NCI-H2107 treated with DMSO at 0.1 percent for 48 hours (cell line): ENCODE data around the gene DNAH11.
"Not testable (repeated sequence)": the region's sequence is repeated elsewhere in the genome, so short reads cannot be mapped to it uniquely, and the experiment has no call there.

Source experiments
- DNase-seq: peaks from one replicate; lab custom pipeline; 2025; ENCODE audit not compliant: unreplicated experiment; lab: John Stamatoyannopoulos, UW

DNAH11 gene

GRCh38 chr7:21883069-21883468, 340.2 kb downstream of the DNAH11 start:
- DNase-seq, result no peak

- DNase-seq, result not testable (repeated sequence)
Observed at GRCh38 chr7:21883501-21883900, 340.7 kb downstream of the DNAH11 start.

DNA sequence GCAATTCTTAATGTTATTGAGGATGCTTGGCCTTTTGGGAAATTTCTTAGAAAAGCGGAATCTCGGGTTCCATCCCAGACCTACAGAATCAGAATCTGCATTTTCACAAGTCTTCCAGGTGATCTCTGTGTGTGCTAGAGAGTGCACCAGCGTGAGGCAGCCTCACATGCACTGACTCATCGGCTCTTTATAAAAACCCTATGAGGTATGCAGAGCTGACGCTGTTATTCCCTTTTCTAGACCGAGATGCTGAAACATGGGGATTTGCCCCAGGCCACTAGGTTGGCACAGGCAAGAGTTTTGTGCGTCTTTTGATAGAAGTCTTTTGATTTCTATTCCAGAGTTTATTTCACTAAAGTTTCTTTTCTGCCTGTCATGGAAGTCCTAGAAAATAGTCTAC, 341.7 kb downstream of the DNAH11 start:
- no peak for DNase-seq

- no peak for DNase-seq
Observed at GRCh38 chr7:21886396-21886795, 343.6 kb downstream of the DNAH11 start.

DNA sequence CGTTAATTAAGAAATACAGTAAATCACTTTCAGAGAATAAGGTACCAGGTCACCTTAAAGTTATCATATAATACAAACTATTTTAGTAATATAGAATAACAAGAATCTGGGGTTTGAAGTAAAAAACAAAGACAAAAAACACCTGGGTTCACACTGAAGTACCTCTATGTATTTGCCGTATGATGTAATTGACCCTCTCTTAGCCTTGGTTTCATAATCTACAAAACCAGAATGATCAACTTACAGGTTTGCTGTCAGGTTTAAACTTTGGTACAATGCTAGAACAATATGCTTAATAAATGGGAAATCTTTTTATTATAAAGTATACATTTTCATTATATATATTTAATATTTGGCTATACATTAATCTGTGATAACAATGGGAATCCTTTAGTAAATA, 344.5 kb downstream of the DNAH11 start:
- DNase-seq, result no peak

DNA sequence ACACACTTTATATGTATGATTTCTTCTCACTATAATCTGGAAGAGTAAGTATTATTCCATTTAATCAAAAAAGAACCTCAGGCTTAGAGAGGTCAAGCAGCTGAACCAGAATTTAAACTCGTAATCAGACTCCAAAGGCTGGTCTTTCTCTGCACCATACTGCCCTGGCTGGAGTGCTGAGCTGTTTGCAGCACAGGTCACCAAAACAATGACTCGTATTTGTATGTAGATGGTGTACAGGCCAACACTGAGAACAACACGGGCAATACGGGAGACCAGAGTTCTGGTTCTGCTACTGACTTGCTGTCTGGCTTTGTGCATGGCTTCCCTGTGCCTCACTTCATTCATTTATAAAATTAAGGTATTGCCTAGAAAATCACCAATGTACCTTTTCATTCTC, 344.9 kb downstream of the DNAH11 start:
- DNase-seq, result no peak

- DNase-seq, result no peak
Observed at GRCh38 chr7:21891291-21891690, 348.5 kb downstream of the DNAH11 start.

DNA sequence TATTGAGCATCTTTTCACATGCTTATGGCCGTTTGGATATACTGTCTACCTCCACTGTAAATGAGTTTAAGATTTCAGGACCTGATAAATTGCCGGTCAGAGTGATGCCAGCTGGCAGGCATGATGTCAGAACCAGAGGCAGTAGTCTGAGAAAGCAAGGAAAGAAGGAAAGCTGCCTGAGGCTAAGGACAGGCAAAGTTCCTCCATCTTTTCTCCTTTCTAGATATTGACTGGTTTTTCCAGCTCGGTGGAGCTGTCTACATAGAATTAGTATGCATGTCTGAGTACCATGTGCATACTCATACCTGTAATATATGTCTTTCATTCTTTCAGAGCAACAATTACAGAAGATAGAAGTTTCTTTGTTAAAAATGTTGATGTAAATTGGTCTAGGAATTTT, 350.6 kb downstream of the DNAH11 start:
- DNase-seq, result no peak

- DNase-seq, result no peak
Observed at GRCh38 chr7:21898265-21898930, 355.6 kb downstream of the DNAH11 start.

GRCh38 chr7:21902240-21902639, 359.4 kb downstream of the DNAH11 start:
- no peak for DNase-seq

DNA sequence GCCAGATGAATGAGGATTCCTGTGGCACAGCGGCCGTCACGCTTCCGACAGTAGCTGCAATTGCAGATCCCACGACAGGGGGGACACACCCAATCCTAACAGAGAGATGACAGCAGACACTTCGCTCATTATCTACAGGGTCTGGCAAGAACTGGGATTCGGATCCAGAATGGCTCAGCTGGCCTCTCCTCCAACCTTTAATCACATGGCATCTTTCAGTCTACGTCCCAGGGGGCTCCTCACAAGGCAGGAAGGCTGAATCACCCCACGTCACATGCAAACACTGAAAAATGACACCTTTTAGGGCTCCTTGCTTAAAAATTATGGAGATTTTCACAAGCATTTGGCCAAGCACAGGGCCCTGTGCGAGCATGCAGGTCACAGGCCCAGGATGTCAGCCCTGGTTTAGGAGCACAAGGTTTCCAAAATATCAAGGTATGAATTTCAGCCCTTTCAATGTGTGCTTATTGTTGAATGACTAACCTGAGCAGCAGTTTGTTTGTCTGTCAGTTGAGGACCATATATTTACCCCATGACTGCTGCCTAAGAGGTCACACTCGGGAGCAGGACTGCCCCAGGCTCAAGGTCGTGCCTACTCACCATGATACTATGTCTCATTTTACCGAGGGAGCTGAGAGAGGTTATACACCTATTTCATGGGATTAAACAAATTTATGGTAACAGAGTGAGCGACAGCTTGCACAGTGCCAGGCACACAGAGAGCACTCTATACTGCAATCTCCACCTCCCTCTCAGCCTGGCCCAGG, 360.4 kb downstream of the DNAH11 start:
- DNase-seq, result no peak

- no peak for DNase-seq
Observed at GRCh38 chr7:21908746-21909145, 365.9 kb downstream of the DNAH11 start.

DNA sequence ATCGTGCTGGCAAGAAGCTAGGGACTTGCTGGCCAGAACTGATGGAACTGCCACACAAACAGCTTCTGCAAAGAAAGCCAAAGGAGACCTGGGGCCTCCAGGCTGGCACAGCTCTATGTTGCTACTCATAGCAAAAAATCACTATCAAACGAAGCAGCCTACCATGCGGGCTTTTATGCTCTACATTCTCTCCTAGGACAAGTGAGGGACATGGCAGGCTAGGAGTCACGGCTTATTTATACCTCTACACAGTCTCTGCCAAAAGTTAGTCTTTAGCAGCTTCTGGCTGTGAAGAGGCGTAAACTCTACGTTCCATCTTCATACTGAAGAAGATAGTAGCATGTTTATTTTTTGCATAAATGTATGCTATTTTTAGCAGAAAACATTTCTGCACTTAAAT, 367.4 kb downstream of the DNAH11 start:
- DNase-seq, result no peak

GRCh38 chr7:21911341-21911875, 368.6 kb downstream of the DNAH11 start:
- DNase-seq, result no peak

GRCh38 chr7:21912305-21912704, 369.5 kb downstream of the DNAH11 start:
- no peak for DNase-seq

DNA sequence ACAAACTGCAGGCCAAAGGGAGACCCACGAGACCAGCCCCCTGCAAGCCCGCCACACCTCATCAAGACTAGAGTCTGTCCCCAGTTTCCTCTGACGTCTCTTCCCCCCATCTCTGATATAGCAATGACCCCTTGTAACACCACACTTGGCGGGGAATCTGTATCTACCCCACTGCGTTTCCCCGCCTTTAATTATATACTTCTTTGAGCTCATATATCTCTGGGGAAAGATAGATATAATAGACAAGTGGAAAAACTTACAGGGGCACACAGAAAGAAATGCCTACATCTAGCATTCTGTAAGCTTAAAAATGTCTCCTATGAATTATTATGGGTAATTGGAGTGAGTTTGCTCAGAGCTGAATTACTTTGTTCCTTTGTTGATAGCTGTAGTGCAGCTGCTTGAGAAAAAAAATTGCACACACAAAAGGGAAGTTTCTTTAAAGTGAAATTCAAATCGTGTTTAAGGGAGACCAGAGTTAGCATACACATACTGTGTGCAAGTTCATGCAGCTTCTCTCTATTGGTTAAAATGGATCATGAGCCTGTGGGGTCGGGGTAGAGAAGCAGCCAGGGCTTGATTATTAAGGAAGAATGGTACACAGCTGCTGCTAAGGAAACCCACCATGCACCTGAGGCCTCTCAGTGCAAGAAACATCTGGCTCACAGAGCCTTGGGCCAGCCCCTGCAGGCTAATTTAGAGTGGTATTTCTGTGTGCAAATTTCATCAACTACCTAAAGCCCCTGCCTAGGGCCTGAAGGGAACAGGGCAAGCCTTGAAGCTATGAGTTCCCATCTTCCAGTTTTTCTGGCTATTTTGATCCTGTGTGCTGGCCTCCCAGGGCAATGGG, 370.3 kb downstream of the DNAH11 start:
- no peak for DNase-seq

DNA sequence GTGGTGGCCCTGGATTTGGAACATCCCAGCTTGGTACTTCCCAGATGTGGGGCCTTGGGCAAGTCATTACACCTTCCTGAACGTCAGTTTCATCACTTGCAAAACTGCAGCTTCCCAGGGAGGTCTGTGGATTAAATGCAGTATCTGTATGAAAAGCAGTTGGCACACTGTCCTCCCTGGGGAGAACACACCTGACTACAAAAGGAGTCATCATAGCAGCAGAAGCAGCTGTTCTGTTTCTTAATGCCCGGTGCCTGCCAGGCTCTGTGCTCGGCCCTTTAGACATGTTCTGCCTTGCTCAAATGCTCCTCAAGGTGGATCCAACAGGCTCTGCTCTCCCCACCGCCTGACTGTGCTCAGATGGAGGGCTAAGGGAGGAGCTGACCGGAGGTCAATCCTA, 371.8 kb downstream of the DNAH11 start:
- DNase-seq, result no peak

- DNase-seq, result no peak
Observed at GRCh38 chr7:21915140-21915539, 372.3 kb downstream of the DNAH11 start.

DNA sequence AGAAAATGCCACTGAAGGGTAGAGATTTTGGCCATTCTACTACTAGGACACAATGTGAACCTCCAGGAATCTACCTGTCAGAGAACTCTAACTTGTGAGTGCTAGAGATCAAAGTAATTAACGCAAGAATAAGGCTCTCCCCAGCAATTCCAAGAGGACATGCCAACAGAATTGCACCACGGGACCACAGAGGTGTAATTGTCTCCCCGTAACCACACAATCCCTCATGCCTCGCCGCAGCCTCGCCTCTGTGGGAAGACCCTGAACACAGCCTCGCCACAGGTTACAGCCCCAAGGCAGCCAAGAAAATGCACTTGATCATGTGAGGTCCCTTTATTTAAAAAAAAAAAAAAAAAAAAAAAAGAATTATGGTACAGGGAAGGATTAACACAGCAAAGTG, 373.3 kb downstream of the DNAH11 start:
- no peak for DNase-seq

GRCh38 chr7:21916629-21917028, 373.8 kb downstream of the DNAH11 start:
- DNase-seq, result no peak

DNA sequence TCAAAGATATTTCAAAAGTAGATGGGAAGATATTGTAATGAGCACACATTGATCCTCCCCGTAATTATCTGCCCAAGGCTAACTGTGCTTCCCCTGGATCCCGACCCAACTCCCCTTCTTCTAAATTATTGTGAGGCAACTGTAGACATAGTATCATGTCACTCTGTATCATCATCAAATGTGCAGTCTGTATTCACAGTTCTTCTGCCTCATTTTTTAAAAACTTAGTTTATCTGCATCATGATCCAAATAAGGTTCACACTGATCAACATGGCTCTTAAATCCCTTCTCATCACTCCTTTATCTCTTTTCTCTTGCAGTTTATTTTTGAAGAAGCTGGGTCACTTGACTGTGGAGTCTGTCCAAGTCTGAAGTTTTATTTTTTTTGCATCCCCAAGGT, 375.4 kb downstream of the DNAH11 start:
- no peak for DNase-seq

DNA sequence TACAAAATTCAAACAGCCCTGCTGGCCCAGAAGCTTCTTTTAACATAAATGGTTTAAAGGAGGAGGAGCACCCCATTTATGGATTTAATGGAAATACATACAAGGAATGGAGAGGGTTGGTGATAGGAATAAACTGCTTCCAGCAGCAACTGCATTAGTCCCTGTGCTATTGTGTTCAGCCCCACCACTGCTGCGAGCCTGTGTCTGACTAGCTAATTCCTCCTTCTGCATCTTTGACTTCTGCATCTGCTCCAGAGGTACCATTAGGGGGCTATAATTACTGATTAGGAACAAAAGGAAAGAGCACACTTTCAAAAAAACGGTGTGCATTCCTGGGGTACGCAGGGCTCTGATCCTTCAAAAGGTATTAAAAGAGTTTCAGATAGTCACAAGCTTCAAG, 378.1 kb downstream of the DNAH11 start:
- DNase-seq, result no peak
